Osteocyte (in vitro differentiated cells): ENCODE measurements around the gene NDUFB6. TPM values are rescaled to one million over a fixed set of nuclear protein-coding genes. Genes with fewer than 3 reads are reported as not detected.
"Not testable (repeated sequence)": the region's sequence is repeated elsewhere in the genome, so short reads cannot be mapped to it uniquely, and the experiment has no call there.

Experiments used
- DNase-seq: peaks from one replicate; pipeline ENCODE4 v3.0.0; 2021; ENCODE audit warnings: mixed read lengths; ENCODE audit not compliant: unreplicated experiment; ENCODE audit errors: extremely low spot score
- H3K27ac Mint-ChIP-seq: one replicate; pipeline ENCODE4 v1.8.0; 2021; ENCODE audit warnings: mild to moderate bottlenecking, mixed read lengths; ENCODE audit not compliant: unreplicated experiment
- H3K27me3 Mint-ChIP-seq: one replicate; pipeline ENCODE4 v1.8.0; 2021; ENCODE audit warnings: mixed read lengths; ENCODE audit not compliant: unreplicated experiment
- H3K36me3 Mint-ChIP-seq: one replicate; pipeline ENCODE4 v1.8.0; 2021; ENCODE audit warnings: mixed read lengths; ENCODE audit not compliant: unreplicated experiment
- H3K4me1 Mint-ChIP-seq: one replicate; pipeline ENCODE4 v1.8.0; 2021; ENCODE audit warnings: mixed read lengths; ENCODE audit not compliant: unreplicated experiment
- H3K4me3 Mint-ChIP-seq: one replicate; pipeline ENCODE4 v1.8.0; 2021; ENCODE audit warnings: mild to moderate bottlenecking, moderate library complexity, mixed read lengths; ENCODE audit not compliant: unreplicated experiment
- H3K9me3 Mint-ChIP-seq: one replicate; pipeline ENCODE4 v1.8.0; 2021; ENCODE audit warnings: mixed read lengths; ENCODE audit not compliant: unreplicated experiment
- CTCF ChIP-seq: fragments of 200-600 bp; sonication (generic); IDR thresholded peaks from 2 replicates; pipeline ENCODE4 v1.5.0; 2021; ENCODE audit warnings: antibody characterized with exemption, mild to moderate bottlenecking, moderate library complexity
- long read RNA-seq: library from polyadenylated mRNA; unstranded; transcript quantifications from one replicate; pipeline ENCODE4 v2.0.0, GENCODE V29; 2021
- total RNA-seq: library from RNA; stranded (reverse); gene quantifications from 2 replicates; pipeline ENCODE4 v1.2.1, GENCODE V29; 2021

Gene NDUFB6
- total RNA-seq, result 47.6 and 49.8 TPM in 2 replicates
- long read RNA-seq, transcript NDUFB6-203 (4 exons, 1,366 nt), result major isoform, 37 of 43 reads
- long read RNA-seq, partial matches to known transcripts, result 4 of 43 reads
- long read RNA-seq, other reads (novel, unspliced or antisense), result 1 of 43 reads

- H3K9me3 Mint-ChIP-seq, result no peaks in the 10 kb centered on the region
- peaks cover 19% of the 10 kb centered on the region for H3K27me3 Mint-ChIP-seq
- peaks cover 22% of the 10 kb centered on the region for H3K4me1 Mint-ChIP-seq
- H3K27ac Mint-ChIP-seq, result peak within 1 kb of the TSS; percentile 98
- H3K36me3 Mint-ChIP-seq, result peaks cover 4% of the 10 kb centered on the region
- DNase-seq, result peak; percentile 95
- TF ChIP-seq CTCF, result no peak
- H3K4me3 Mint-ChIP-seq, result peak within 1 kb of the TSS; percentile 95
Observed at GRCh38 chr9:32572900-32573523, at the start of gene NDUFB6. Gene NDUFB6, minus strand, starts transcription at chr9:32573159. Its CDS starts 99 bp downstream, at chr9:32573060.

GRCh38 chr9:32618261-32618660 is 45.3 kb upstream of the NDUFB6 start:
- Mint-ChIP-seq H3K9me3 (no peaks in the 10 kb centered on the region), H3K36me3 (no peaks in the 10 kb centered on the region), H3K27ac (no peak overlapping the region), H3K4me3 (no peak overlapping the region), H3K27me3 (peaks cover 11% of the 10 kb centered on the region), H3K4me1 (no peaks in the 10 kb centered on the region)
- TF ChIP-seq CTCF, result no peak
- no peak for DNase-seq

- Mint-ChIP-seq H3K4me1 (no peaks in the 10 kb centered on the region), H3K36me3 (no peaks in the 10 kb centered on the region), H3K27me3 (peaks cover 5% of the 10 kb centered on the region), H3K27ac (no peak overlapping the region), H3K9me3 (no peaks in the 10 kb centered on the region), H3K4me3 (no peak overlapping the region)
- DNase-seq, result no peak
- TF ChIP-seq CTCF, result no peak
Observed at GRCh38 chr9:32606811-32607210, 33.9 kb upstream of the NDUFB6 start.

- Mint-ChIP-seq H3K4me1 (no peaks in the 10 kb centered on the region), H3K4me3 (no peak overlapping the region), H3K27ac (no peak overlapping the region)
Observed at GRCh38 chr9:32603914-32604852, 31.2 kb upstream of the NDUFB6 start.

GRCh38 chr9:32599021-32599420 is 26.1 kb upstream of the NDUFB6 start:
- not testable (repeated sequence) for H3K27ac Mint-ChIP-seq, H3K4me1 Mint-ChIP-seq, H3K4me3 Mint-ChIP-seq, DNase-seq, H3K36me3 Mint-ChIP-seq
- peaks cover 13% of the 10 kb centered on the region for H3K9me3 Mint-ChIP-seq
- peaks cover 35% of the 10 kb centered on the region for H3K27me3 Mint-ChIP-seq

More at GRCh38 chr9:32603914-32604852, 31.2 kb upstream of the NDUFB6 start:
- H3K36me3 Mint-ChIP-seq, result no peaks in the 10 kb centered on the region
- no peak for DNase-seq
- peaks cover 20% of the 10 kb centered on the region for H3K27me3 Mint-ChIP-seq
- TF ChIP-seq CTCF, result no peak
- no peaks in the 10 kb centered on the region for H3K9me3 Mint-ChIP-seq
